GM23338 (cell line): ENCODE data around the gene AP2B1. TPM values are rescaled to one million over a fixed set of nuclear protein-coding genes. Genes with fewer than 3 reads are reported as not detected.

Source experiments
- ATAC-seq: fragments of 200-7000 bp; cut with Tn5 transposase; 3 replicates; pipeline ENCODE4 v1.9.1; 2020
- DNase-seq: peaks from one replicate; pipeline ENCODE4 v3.0.0-alpha.2; 2015; ENCODE audit warnings: low spot score
- H2AFZ ChIP-seq: fragments of 200-600 bp; sonication (generic); 2 replicates; pipeline ENCODE4 v1.8.0; 2016; ENCODE audit warnings: antibody characterized with exemption, mild to moderate bottlenecking, moderate library complexity
- H3F3A ChIP-seq: fragments of 200-600 bp; sonication (generic); replicated peaks from 2 replicates; pipeline ENCODE4 v1.8.0; 2017; ENCODE audit warnings: antibody characterized with exemption, mixed run types, low read depth
- H3K27ac ChIP-seq: fragments of 200-600 bp; sonication (generic); 2 replicates; pipeline ENCODE4 v1.6.1; 2016; ENCODE audit warnings: low read depth
- H3K27me3 ChIP-seq: fragments of 200-600 bp; sonication (generic); 2 replicates; pipeline ENCODE4 v1.8.0; 2016; ENCODE audit warnings: mild to moderate bottlenecking, mixed run types, moderate library complexity; ENCODE audit not compliant: insufficient read depth
- H3K36me3 ChIP-seq: fragments of 200-600 bp; sonication (generic); 2 replicates; pipeline ENCODE4 v1.8.0; 2016; ENCODE audit warnings: mild to moderate bottlenecking; ENCODE audit not compliant: insufficient read depth
- H3K4me1 ChIP-seq: fragments of 200-600 bp; sonication (generic); 2 replicates; pipeline ENCODE4 v1.8.0; 2016; ENCODE audit warnings: mild to moderate bottlenecking, moderate library complexity; ENCODE audit not compliant: insufficient read depth
- H3K4me2 ChIP-seq: fragments of 200-600 bp; sonication (generic); 2 replicates; pipeline ENCODE4 v1.7.1; 2017; ENCODE audit warnings: mixed run types
- H3K4me3 ChIP-seq: fragments of 200-600 bp; sonication (generic); 2 replicates; pipeline ENCODE4 v1.6.1; 2016; ENCODE audit warnings: mixed run types
- H3K79me2 ChIP-seq: fragments of 200-600 bp; sonication (generic); replicated peaks from 2 replicates; pipeline ENCODE4 v1.8.0; 2017; ENCODE audit warnings: mild to moderate bottlenecking; ENCODE audit not compliant: insufficient read depth
- H3K9me2 ChIP-seq: fragments of 200-600 bp; sonication (generic); 2 replicates; pipeline ENCODE4 v1.8.0; 2017; ENCODE audit not compliant: insufficient read depth
- H4K20me1 ChIP-seq: fragments of 200-600 bp; sonication (generic); replicated peaks from 2 replicates; pipeline ENCODE4 v1.8.0; 2017; ENCODE audit warnings: mild to moderate bottlenecking; ENCODE audit not compliant: insufficient read depth
- H3K27ac Mint-ChIP-seq: 2 replicates; pipeline ENCODE4 v1.8.0; 2020; ENCODE audit warnings: inconsistent platforms, mild to moderate bottlenecking, moderate library complexity, mixed read lengths
- H3K27me3 Mint-ChIP-seq: 3 replicates; pipeline ENCODE4 v1.8.0; 2022; ENCODE audit warnings: low read depth, mild to moderate bottlenecking, moderate library complexity, mixed read lengths, inconsistent platforms; ENCODE audit not compliant: insufficient read depth, poor library complexity
- H3K36me3 Mint-ChIP-seq: 3 replicates; pipeline ENCODE4 v1.8.0; 2021; ENCODE audit warnings: low read depth, mild to moderate bottlenecking, inconsistent platforms, moderate library complexity, mixed read lengths
- H3K4me1 Mint-ChIP-seq: 3 replicates; pipeline ENCODE4 v1.8.0; 2020; ENCODE audit warnings: mild to moderate bottlenecking, inconsistent platforms, mixed read lengths
- H3K4me3 Mint-ChIP-seq: 3 replicates; pipeline ENCODE4 v1.8.0; 2021; ENCODE audit warnings: moderate library complexity, mild to moderate bottlenecking, inconsistent platforms, mixed read lengths
- H3K9me3 Mint-ChIP-seq: 3 replicates; pipeline ENCODE4 v1.8.0; 2020; ENCODE audit warnings: moderate library complexity, mild to moderate bottlenecking, inconsistent platforms, mixed read lengths
- CREB1 ChIP-seq: fragments of 250-450 bp; sonication (Bioruptor Pico); IDR thresholded peaks from 2 replicates; pipeline ENCODE4 v1.5.0; 2020; ENCODE audit warnings: low read depth, mild to moderate bottlenecking, moderate library complexity
- EZH2phosphoT487 ChIP-seq: fragments of 200-600 bp; sonication (generic); IDR thresholded peaks from one replicate; pipeline ENCODE4 v1.8.1; 2018; ENCODE audit warnings: antibody characterized with exemption; ENCODE audit not compliant: unreplicated experiment
- JUNB ChIP-seq: IDR thresholded peaks from one replicate; pipeline ENCODE4 v1.6.1; 2016; ENCODE audit warnings: antibody characterized with exemption; ENCODE audit not compliant: unreplicated experiment
- NANOG ChIP-seq: IDR thresholded peaks from 2 replicates; pipeline ENCODE4 v1.6.1; 2016; ENCODE audit warnings: antibody characterized with exemption, borderline replicate concordance
- ZNF114 ChIP-seq: fragments of 250-450 bp; sonication (Bioruptor Pico); IDR thresholded peaks from 2 replicates; pipeline ENCODE4 v1.5.0; 2020; ENCODE audit warnings: mild to moderate bottlenecking, moderate library complexity
- ZNF331 ChIP-seq: fragments of 250-450 bp; sonication (Bioruptor Pico); IDR thresholded peaks from 2 replicates; pipeline ENCODE4 v1.5.0; 2020; ENCODE audit warnings: low read depth, mild to moderate bottlenecking, moderate library complexity
- polyA plus RNA-seq: library from polyadenylated mRNA; unstranded; fragments of >200 nt; fragmentation: Nextera tagmentation; extraction: Ambion mirVana; gene quantifications from 2 replicates; pipeline ENCODE4 v1.2.1, GENCODE V29; 2016
- total RNA-seq: library from RNA; depleted of rRNA; stranded (reverse); fragments of >200 nt; shearing (Covaris generic); gene quantifications from 2 replicates; pipeline ENCODE4 v1.2.3, GENCODE V29; 2014
- TF ChIP-seq, protein P1 (sequence below): fragments of 250-450 bp; sonication (Bioruptor Pico); IDR thresholded peaks from 2 replicates; pipeline ENCODE4 v1.5.0; 2020; ENCODE audit warnings: mild to moderate bottlenecking, moderate library complexity
- TF ChIP-seq, protein P2 (sequence below), 2 experiments: fragments of 200-600 bp in 1 of 2; sonication (generic) in 1 of 2; conservative IDR thresholded peaks; 2 replicates each; pipeline versions ENCODE4 v1.5.1 to v1.6.1; 2016 to 2017; ENCODE audit warnings: antibody characterized with exemption in 2 of 2, low read depth in 2 of 2, mild to moderate bottlenecking in 2 of 2, moderate library complexity in 1 of 2
- TF ChIP-seq, protein P3 (sequence below): IDR thresholded peaks from one replicate; pipeline ENCODE4 v1.6.1; 2018; ENCODE audit warnings: antibody characterized with exemption; ENCODE audit not compliant: unreplicated experiment

Gene AP2B1
- total and polyA plus RNA-seq, 2 experiments from 2014 or later = 89.7 to 144 TPM

DNA sequence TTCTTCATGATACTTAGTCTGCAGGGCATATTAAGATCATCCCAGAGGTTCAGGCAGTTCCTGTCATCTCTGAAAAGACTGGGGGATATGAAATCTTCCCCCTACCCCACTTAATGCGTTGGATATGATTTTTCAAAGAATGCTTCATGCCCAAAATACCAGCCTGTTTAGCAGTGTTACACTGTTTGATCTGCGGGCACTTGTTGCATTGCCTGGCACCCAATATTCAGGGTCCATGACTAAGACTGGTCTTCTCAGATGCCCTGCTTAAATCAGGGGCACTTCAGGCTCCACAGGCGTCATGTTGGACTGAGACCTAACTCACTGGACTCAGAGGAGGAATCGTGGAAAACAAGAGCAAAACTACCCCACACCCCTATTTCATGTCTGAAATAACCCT, 137.9 kb downstream of the AP2B1 start (continued):
- TF ChIP-seq, protein P1, sequence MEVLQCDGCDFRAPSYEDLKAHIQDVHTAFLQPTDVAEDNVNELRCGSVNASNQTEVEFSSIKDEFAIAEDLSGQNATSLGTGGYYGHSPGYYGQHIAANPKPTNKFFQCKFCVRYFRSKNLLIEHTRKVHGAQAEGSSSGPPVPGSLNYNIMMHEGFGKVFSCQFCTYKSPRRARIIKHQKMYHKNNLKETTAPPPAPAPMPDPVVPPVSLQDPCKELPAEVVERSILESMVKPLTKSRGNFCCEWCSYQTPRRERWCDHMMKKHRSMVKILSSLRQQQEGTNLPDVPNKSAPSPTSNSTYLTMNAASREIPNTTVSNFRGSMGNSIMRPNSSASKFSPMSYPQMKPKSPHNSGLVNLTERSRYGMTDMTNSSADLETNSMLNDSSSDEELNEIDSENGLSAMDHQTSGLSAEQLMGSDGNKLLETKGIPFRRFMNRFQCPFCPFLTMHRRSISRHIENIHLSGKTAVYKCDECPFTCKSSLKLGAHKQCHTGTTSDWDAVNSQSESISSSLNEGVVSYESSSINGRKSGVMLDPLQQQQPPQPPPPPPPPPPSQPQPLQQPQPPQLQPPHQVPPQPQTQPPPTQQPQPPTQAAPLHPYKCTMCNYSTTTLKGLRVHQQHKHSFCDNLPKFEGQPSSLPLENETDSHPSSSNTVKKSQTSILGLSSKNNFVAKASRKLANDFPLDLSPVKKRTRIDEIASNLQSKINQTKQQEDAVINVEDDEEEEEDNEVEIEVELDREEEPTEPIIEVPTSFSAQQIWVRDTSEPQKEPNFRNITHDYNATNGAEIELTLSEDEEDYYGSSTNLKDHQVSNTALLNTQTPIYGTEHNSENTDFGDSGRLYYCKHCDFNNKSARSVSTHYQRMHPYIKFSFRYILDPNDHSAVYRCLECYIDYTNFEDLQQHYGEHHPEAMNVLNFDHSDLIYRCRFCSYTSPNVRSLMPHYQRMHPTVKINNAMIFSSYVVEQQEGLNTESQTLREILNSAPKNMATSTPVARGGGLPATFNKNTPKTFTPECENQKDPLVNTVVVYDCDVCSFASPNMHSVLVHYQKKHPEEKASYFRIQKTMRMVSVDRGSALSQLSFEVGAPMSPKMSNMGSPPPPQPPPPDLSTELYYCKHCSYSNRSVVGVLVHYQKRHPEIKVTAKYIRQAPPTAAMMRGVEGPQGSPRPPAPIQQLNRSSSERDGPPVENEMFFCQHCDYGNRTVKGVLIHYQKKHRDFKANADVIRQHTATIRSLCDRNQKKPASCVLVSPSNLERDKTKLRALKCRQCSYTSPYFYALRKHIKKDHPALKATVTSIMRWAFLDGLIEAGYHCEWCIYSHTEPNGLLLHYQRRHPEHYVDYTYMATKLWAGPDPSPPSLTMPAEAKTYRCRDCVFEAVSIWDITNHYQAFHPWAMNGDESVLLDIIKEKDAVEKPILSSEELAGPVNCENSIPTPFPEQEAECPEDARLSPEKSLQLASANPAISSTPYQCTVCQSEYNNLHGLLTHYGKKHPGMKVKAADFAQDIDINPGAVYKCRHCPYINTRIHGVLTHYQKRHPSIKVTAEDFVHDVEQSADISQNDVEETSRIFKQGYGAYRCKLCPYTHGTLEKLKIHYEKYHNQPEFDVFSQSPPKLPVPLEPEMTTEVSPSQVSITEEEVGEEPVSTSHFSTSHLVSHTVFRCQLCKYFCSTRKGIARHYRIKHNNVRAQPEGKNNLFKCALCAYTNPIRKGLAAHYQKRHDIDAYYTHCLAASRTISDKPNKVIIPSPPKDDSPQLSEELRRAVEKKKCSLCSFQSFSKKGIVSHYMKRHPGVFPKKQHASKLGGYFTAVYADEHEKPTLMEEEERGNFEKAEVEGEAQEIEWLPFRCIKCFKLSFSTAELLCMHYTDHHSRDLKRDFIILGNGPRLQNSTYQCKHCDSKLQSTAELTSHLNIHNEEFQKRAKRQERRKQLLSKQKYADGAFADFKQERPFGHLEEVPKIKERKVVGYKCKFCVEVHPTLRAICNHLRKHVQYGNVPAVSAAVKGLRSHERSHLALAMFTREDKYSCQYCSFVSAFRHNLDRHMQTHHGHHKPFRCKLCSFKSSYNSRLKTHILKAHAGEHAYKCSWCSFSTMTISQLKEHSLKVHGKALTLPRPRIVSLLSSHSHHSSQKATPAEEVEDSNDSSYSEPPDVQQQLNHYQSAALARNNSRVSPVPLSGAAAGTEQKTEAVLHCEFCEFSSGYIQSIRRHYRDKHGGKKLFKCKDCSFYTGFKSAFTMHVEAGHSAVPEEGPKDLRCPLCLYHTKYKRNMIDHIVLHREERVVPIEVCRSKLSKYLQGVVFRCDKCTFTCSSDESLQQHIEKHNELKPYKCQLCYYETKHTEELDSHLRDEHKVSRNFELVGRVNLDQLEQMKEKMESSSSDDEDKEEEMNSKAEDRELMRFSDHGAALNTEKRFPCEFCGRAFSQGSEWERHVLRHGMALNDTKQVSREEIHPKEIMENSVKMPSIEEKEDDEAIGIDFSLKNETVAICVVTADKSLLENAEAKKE (CRISPR knock-in tag) = no peak
- no peak for TF ChIP-seq CREB1
- no peak for TF ChIP-seq NANOG
- no peak for TF ChIP-seq ZNF114
- no peak for TF ChIP-seq EZH2phosphoT487
- no peak for TF ChIP-seq ZNF331 (CRISPR knock-in tag)

DNA sequence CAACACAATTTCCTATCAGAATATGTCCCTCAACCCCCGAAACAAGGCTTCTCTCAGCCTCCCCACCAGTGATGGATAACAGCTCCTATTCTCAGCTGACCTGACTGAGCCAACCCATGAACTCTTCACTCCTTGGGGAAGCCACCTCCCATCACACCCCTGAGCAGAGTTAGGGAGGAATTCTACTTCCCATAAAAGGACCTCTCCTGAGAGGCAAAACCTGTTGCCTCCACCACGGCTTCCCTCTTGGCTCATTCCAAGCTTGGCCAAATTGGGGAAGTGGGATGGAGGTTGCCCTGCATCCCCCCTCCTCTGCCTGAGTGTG, 138.6 kb downstream of the AP2B1 start:
- H3K27me3 Mint-ChIP-seq = peaks cover 2% of the 10 kb centered on the region
- Histone ChIP-seq H3K36me3 (peaks cover 16% of the 10 kb centered on the region), H3F3A (0 out of 2 replicates have a peak, but pooled peaks cover 3% of the 10 kb centered on the region), H3K4me3 (no peak overlapping the region), H3K4me2 (no peak overlapping the region), H4K20me1 (peaks cover 5% of the 10 kb centered on the region), H3K79me2 (no peaks in the 10 kb centered on the region), H3K27ac (no peak overlapping the region), H3K9me2 (no peaks in the 10 kb centered on the region), H2AFZ (no peak overlapping the region), H3K4me1 (peaks cover 21% of the 10 kb centered on the region), H3K27me3 (peaks cover 4% of the 10 kb centered on the region; the same call in 1 of the 2 replicates)
- H3K27ac Mint-ChIP-seq = no peak overlapping the region; the same call in 1 of the 2 replicates
- ATAC-seq (no peak), DNase-seq (no peak)
- H3K36me3 Mint-ChIP-seq = peaks cover 21% of the 10 kb centered on the region
- H3K9me3 Mint-ChIP-seq = no peaks in the 10 kb centered on the region
- H3K4me3 Mint-ChIP-seq = no peak overlapping the region
- peaks cover 32% of the 10 kb centered on the region for H3K4me1 Mint-ChIP-seq
- no peak for TF ChIP-seq JUNB
- TF ChIP-seq ZNF331 (CRISPR knock-in tag) = no peak
- TF ChIP-seq, protein P2, sequence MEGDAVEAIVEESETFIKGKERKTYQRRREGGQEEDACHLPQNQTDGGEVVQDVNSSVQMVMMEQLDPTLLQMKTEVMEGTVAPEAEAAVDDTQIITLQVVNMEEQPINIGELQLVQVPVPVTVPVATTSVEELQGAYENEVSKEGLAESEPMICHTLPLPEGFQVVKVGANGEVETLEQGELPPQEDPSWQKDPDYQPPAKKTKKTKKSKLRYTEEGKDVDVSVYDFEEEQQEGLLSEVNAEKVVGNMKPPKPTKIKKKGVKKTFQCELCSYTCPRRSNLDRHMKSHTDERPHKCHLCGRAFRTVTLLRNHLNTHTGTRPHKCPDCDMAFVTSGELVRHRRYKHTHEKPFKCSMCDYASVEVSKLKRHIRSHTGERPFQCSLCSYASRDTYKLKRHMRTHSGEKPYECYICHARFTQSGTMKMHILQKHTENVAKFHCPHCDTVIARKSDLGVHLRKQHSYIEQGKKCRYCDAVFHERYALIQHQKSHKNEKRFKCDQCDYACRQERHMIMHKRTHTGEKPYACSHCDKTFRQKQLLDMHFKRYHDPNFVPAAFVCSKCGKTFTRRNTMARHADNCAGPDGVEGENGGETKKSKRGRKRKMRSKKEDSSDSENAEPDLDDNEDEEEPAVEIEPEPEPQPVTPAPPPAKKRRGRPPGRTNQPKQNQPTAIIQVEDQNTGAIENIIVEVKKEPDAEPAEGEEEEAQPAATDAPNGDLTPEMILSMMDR (conservative IDR thresholded peaks at IDR 0.05; ENCODE audit: low read depth in 2 of 2) = no peak
- no peak for TF ChIP-seq NANOG
- TF ChIP-seq ZNF114 = no peak
- TF ChIP-seq, protein P3, sequence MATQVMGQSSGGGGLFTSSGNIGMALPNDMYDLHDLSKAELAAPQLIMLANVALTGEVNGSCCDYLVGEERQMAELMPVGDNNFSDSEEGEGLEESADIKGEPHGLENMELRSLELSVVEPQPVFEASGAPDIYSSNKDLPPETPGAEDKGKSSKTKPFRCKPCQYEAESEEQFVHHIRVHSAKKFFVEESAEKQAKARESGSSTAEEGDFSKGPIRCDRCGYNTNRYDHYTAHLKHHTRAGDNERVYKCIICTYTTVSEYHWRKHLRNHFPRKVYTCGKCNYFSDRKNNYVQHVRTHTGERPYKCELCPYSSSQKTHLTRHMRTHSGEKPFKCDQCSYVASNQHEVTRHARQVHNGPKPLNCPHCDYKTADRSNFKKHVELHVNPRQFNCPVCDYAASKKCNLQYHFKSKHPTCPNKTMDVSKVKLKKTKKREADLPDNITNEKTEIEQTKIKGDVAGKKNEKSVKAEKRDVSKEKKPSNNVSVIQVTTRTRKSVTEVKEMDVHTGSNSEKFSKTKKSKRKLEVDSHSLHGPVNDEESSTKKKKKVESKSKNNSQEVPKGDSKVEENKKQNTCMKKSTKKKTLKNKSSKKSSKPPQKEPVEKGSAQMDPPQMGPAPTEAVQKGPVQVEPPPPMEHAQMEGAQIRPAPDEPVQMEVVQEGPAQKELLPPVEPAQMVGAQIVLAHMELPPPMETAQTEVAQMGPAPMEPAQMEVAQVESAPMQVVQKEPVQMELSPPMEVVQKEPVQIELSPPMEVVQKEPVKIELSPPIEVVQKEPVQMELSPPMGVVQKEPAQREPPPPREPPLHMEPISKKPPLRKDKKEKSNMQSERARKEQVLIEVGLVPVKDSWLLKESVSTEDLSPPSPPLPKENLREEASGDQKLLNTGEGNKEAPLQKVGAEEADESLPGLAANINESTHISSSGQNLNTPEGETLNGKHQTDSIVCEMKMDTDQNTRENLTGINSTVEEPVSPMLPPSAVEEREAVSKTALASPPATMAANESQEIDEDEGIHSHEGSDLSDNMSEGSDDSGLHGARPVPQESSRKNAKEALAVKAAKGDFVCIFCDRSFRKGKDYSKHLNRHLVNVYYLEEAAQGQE = no peak
